Panc1 (cell line): ENCODE data around the gene SLC30A4. TPM values are rescaled to one million over a fixed set of nuclear protein-coding genes. Genes with fewer than 3 reads are reported as not detected.

Source experiments
- ATAC-seq: fragments of 200-7000 bp; cut with Tn5 transposase; 2 replicates; pipeline ENCODE4 v1.9.1; 2020; ENCODE audit warnings: mild to moderate bottlenecking, moderate library complexity
- BruUV-seq: library from RNA; stranded (reverse); fragments of 400-500 nt; replicated peaks from 2 replicates; lab custom pipeline; 2021; lab: Mats Ljungman, UMichigan
- CTCF ChIA-PET: fragments of 300-600 bp; sonication (Branson Sonifier 250); formaldehyde crosslinking; loops from one replicate; lab custom pipeline; 2022; ENCODE audit warnings: antibody characterized with exemption; lab: Charles Lee
- POLR2A ChIA-PET: fragments of 300-600 bp; sonication (Branson Sonifier 250); formaldehyde crosslinking; loops from one replicate; lab custom pipeline; 2022; ENCODE audit warnings: antibody characterized with exemption; lab: Charles Lee
- DNase-seq: peaks from one replicate; pipeline ENCODE4 v3.0.0-alpha.2; 2010; ENCODE audit warnings: low read depth, low spot score
- H3K27ac ChIP-seq: 2 replicates; pipeline ENCODE4 v1.5.1; 2011; ENCODE audit warnings: mild to moderate bottlenecking, low read length, inconsistent platforms
- H3K27me3 ChIP-seq: fragments of 200-500 bp; sonication (Bioruptor generic); 2 replicates; pipeline ENCODE4 v1.6.0; 2014; ENCODE audit warnings: low read length, inconsistent platforms; ENCODE audit not compliant: control insufficient read depth, insufficient read depth
- H3K36me3 ChIP-seq: fragments of 200-500 bp; sonication (Bioruptor generic); 2 replicates; pipeline ENCODE4 v1.5.1; 2014; ENCODE audit warnings: inconsistent platforms, mild to moderate bottlenecking, low read length, moderate library complexity; ENCODE audit not compliant: control insufficient read depth, insufficient read depth
- H3K4me1 ChIP-seq: 2 replicates; pipeline ENCODE4 v1.5.1; 2011; ENCODE audit warnings: inconsistent platforms, mild to moderate bottlenecking, low read length, moderate library complexity; ENCODE audit not compliant: control insufficient read depth, insufficient read depth
- H3K4me3 ChIP-seq, 2 experiments: 2 replicates each; pipeline ENCODE4 v1.5.1; 2011 to 2012; ENCODE audit warnings: low read depth in 2 of 2, low read length in 2 of 2, mild to moderate bottlenecking in 2 of 2, inconsistent platforms in 1 of 2, moderate library complexity in 1 of 2
- H3K9me3 ChIP-seq: fragments of 200-500 bp; sonication (Bioruptor generic); 2 replicates; pipeline ENCODE4 v1.5.1; 2014; ENCODE audit warnings: low read depth, mild to moderate bottlenecking, inconsistent platforms, low read length, moderate library complexity; ENCODE audit not compliant: control insufficient read depth, insufficient read depth
- CTCF ChIP-seq: fragments of 450-650 bp; IDR thresholded peaks from 2 replicates; pipeline ENCODE4 v1.5.1; 2017; ENCODE audit warnings: mild to moderate bottlenecking
- POLR2AphosphoS5 ChIP-seq: IDR thresholded peaks from 2 replicates; pipeline ENCODE4 v1.6.1; 2012; ENCODE audit warnings: mild to moderate bottlenecking, low read depth, low read length, moderate library complexity
- REST ChIP-seq, 2 experiments: IDR thresholded peaks; 2 replicates each; pipeline ENCODE4 v1.6.1; 2011 to 2012; ENCODE audit warnings: low read depth in 2 of 2, control low read depth in 1 of 2, low read length in 1 of 2, mild to moderate bottlenecking in 1 of 2, moderate library complexity in 1 of 2; ENCODE audit not compliant: insufficient read depth in 1 of 2
- SIN3A ChIP-seq: IDR thresholded peaks from 2 replicates; pipeline ENCODE4 v1.6.1; 2012; ENCODE audit warnings: low read depth, mild to moderate bottlenecking, low read length, moderate library complexity, borderline replicate concordance; ENCODE audit not compliant: insufficient read depth
- TCF7L2 ChIP-seq: IDR thresholded peaks from 2 replicates; pipeline ENCODE4 v1.6.1; 2011; ENCODE audit warnings: mild to moderate bottlenecking, low read depth, low read length, inconsistent platforms
- in situ Hi-C: cut with HindIII; loops from 2 replicates; pipeline ENCODE4 v1.10.0; 2016; ENCODE audit warnings: low sequenced_read_pairs, low pct_unique_long_range_greater_than_20kb
- intact Hi-C: fragments of 100-400 bp; cut with micrococcal nuclease; formaldehyde crosslinking; loops from one replicate; pipeline ENCODE4 v1.10.0; 2022; ENCODE audit not compliant: unreplicated experiment
- total RNA-seq: library from RNA; stranded (reverse); gene quantifications from one replicate; pipeline ENCODE4 v1.2.1, GENCODE V29; 2021; ENCODE audit not compliant: unreplicated experiment

Gene SLC30A4
- total RNA-seq, 1 experiment from 2014 or later: 9.3 TPM

- H3K9me3 ChIP-seq: no peaks in the 10 kb centered on the region
- no peak for TF ChIP-seq REST (IDR thresholded peaks at IDR 0.05; ENCODE audit: insufficient read depth in 1 of 2, low read depth in 2 of 2, low read length in 1 of 2)
- TF ChIP-seq SIN3A: no peak
- no peak for TF ChIP-seq CTCF
- TF ChIP-seq TCF7L2: no peak
- TF ChIP-seq POLR2AphosphoS5: no peak
- intact Hi-C loops: no loop called here
- ATAC-seq (no peak), DNase-seq (no peak)
- H3K27me3 ChIP-seq: no peaks in the 10 kb centered on the region
- BruUV-seq: no TSS peak
- H3K27ac ChIP-seq: no peak overlapping the region
- H3K4me1 ChIP-seq: no peaks in the 10 kb centered on the region
- ChIA-PET POLR2A (no interaction called here), CTCF (no interaction called here)
- H3K36me3 ChIP-seq: no peaks in the 10 kb centered on the region
- in situ Hi-C loops: no loop called here
- H3K4me3 ChIP-seq: no peak overlapping the region
Observed at GRCh38 chr15:45540531-45540930, 18.0 kb upstream of the SLC30A4 start.

- no peak overlapping the region for H3K4me3 ChIP-seq
- no peaks in the 10 kb centered on the region for H3K4me1 ChIP-seq
- ChIA-PET POLR2A (no interaction called here), CTCF (no interaction called here)
- DNase-seq: no peak
- no TSS peak for BruUV-seq
- H3K27ac ChIP-seq: no peak overlapping the region
- no peaks in the 10 kb centered on the region for H3K9me3 ChIP-seq
- no peaks in the 10 kb centered on the region for H3K36me3 ChIP-seq
- intact Hi-C loops (no loop called here), in situ Hi-C loops (no loop called here)
- TF ChIP-seq TCF7L2: no peak
- TF ChIP-seq REST (IDR thresholded peaks at IDR 0.05; ENCODE audit: insufficient read depth in 1 of 2, low read depth in 2 of 2, low read length in 1 of 2): no peak
- TF ChIP-seq SIN3A: no peak
- no peak for TF ChIP-seq CTCF
- TF ChIP-seq POLR2AphosphoS5: no peak
- ATAC-seq: no peak
- no peaks in the 10 kb centered on the region for H3K27me3 ChIP-seq
Observed at GRCh38 chr15:45539680-45540079, 17.1 kb upstream of the SLC30A4 start.
